ENCODE measurements around the gene FAM124B. TPM values are rescaled to one million over a fixed set of nuclear protein-coding genes. Genes with fewer than 3 reads are reported as not detected.

The FAM124B gene
- total RNA-seq, 1 experiment from 2014 or later, result not detected

DNA sequence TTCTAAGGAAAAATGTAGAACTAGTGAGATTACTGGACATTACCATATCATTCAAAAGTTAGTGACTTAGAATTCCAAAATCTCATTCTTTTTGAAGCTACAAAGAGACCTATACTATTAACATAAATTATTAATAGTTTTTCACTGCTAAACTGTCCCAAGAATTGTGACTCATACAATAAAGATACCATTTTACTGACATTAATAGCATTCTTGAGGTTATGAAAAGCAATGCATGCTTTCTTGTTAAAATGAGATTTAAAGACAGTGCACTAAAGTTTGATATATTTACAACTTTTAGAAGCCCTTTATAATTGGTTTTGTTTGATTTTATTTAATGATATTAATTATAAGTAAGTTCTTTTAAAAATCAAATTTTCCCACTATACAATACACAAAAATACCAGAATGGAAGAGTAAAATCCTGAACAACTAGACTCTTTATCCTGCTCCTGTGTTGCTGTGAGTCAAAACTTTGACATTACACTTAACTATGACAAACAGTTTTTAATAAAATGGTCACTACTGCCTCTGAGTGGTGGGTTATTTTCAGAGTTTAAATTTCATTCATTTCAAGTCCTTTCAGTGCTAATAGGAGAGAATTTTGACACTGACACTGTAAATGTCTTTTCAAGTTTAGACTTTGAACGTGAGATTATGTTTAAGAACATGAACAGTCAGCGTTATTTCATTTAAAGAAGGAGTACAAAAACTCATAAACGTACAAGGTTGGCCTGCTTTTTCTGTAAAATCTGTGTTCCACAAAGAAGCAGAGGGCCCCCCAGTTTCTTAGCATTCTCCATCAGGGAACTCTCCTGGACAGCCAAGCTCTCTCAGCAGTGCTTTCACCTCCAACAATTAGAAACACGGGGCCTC, 54.5 kb downstream of the FAM124B start:
- no peak for DNase-seq (ENCODE audit: extremely low read depth, low read depth)

DNA sequence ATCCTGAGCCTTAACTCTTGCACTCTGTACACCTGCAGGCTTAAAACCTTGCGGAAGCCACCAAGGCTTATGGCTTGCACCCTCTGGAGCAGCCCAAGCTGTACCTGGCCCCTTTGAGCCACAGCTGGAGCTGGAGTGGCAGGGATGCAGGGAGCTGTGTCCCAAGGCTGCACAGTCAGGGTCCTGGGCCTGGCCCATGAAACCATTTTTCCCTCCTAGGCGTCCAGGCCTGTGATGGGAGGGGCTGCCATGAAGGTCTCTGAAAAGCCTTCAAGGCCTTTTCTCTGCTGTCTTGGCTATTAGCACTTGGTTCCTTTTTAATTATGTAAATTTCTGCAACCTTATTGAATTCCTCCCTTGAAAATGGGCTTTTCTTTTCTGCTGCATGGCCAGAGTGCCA, 56.4 kb downstream of the FAM124B start:
- no peak for DNase-seq (ENCODE audit: extremely low read depth, low read depth)

DNA sequence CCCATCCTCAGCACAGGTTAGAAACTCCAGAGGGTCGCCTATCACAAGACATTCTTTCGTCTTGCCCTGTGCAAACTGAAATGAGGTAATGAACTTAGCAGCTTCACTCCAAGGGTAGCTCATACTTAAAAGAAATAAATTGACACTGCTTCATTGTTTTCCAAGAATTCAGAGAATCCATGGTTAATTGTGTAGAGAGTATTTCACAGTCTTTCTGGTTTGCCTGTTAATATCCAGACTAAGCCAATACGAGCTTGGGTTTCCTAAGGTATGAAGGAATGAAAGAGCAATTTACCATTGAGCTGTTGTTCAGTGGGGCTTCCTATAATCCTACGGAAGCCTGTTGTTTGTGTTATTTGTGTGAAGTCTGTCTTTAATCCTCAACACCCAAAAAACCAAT, 58.7 kb downstream of the FAM124B start:
- no peak for DNase-seq (ENCODE audit: extremely low read depth, low read depth)

DNA sequence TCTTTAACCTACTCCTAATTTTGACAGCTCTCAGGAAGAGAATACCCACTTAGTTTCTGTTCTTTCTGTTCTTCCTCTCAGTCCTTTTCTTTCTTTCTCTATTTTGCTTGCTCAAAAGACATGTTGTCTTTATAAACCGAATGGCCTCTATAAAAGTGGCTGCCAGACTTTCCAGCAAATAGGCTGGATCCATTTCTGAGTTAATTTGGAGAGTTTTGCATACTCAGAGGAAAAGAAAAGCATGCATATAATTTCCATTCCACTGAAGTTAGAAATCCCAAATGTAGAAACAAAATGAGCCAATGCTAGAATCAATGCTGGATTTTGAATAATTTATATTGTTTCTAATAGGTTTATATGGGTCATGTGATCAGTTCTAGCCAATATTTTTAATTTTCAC, 65.9 kb downstream of the FAM124B start:
- DNase-seq (ENCODE audit: extremely low read depth, low read depth), result no peak

DNA sequence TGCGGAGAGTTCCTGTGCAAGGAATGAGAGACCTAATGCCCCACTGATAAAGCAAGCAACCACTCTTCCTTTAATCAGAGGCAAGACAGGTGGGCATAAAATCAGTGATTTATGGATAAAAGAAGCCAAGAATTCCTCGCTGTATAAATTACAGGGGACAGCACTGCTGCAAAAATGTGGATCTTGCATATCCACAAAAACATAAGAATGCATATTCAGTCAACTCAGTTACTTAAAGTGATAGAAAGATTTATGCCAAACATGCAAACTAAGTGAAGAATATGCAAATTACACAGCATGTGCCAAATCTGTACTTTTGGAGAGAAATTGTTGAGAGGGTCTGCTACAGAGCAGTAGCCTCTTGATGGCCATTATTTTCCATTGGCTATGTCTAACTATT, 67.2 kb downstream of the FAM124B start:
- DNase-seq (ENCODE audit: extremely low read depth, low read depth), result no peak

DNA sequence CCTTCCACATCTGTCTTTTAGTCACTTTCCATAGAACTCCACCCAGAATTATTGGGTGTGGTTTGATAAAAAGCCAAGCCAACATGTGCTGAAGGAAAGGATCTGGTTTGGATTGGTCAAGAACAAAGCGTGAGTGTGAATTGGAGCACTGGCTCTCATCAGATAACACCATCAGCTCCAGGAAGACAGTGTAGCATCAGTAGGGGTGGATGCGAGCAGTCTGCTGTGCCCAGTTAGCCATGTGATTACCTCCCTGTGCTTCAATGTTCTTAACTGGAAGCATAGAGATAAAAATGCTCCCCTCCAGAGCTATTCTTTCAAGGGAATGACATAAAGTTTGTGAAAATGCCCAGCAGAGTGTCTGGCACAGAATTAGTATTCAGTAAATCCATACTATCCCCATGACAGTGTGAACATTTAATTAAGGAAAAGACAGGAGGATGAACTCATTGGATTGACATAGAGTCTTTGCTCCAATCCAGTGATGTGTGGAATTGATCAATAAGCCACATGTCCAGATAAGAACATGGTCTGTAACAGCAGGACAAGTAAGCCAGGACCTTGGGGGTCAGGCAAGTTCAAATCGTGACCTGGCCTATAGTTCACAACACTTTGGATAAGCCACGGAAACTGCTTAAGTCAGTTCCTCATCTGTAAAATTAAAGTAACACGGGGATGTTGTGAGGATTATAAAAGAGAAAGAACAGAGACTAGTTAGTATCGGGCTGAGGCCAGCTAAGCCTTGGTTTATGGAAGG, 68.0 kb downstream of the FAM124B start:
- no peak for DNase-seq (ENCODE audit: extremely low read depth, low read depth)

DNA sequence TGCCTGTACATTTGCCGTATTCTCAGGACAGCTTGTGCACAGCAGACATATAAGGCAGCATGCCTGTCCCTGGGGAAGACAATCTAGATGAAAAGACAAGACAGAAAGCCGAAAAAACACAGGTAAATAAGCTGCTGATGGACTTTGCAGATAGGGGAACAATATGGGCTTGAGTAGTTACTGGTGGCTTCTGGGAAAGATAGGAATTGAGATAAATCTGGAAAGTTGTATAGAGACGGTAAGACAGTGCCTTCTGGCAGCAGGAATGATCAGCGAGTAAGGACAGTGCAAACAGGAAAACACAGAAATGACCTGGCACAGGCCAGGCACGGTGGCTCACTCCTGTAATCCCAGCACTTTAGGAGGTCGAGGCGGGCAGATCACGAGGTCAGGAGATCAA, 70.2 kb downstream of the FAM124B start:
- no peak for DNase-seq (ENCODE audit: extremely low read depth, low read depth)

DNA sequence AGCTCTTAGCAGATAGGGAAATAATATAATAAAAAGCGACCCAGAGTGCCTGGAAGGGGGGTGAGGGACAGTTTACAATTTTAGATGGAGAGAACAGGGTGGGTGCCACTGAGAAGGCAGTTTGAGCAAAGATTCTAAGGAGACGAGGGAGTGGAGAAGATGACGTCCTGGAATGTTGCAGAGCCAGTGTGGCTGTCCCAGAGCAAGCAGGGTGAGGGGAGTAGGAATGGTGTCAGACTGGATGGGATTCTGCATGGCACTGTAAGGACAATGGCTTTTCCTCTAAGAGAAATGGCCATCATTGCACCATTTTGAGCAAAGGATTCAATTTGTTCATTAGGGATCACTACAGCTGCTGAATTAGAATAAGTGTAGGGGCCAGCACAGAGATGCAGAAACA, 73.1 kb downstream of the FAM124B start:
- no peak for DNase-seq (ENCODE audit: extremely low read depth, low read depth)

Other genes with a start within 250 kb of the FAM124B start
- 66.2 and 81.3 TPM in 2 replicates for gene CUL3, start 183.3 kb upstream of the FAM124B start, total RNA-seq (2014; rRNA removed; shearing (Covaris generic))